ENCODE results near the gene THAP4.

DNA sequence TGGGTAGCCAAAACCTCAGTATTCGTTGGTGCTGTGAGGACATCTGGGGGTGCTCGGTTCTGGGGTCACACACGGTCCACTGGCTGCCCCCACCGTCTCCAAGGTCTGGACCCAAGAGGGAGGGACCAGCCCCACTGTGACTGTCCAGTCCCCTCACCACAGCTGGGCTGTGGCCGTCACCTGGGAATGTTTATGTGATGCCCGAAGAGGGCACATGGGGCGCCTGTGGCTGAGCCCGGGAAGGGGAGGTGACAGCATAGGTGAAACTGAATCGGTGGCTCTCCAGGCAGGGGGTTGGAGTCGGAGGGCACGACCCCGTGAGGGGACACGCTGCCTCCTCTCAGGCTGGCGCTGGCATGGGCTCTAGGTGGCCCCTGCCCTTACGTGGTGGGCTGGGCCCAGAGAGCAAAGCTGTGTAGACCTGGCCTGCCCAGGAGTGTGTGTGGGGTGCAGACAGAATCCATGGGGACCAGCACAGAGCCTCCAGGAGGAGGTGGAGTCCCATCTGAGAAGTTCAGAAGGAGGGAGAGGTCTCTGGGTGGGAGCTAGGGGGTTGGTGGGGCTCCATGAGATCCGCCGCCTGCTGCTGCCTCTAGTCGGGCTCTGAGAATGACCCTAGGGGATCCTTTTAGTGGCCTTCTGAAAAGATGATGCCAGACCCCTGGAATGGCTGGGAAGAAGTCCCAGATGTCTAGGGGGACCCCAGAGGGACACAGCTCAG lies 76.6 kb downstream of the THAP4 start:
- TF ChIP-seq, protein P1, sequence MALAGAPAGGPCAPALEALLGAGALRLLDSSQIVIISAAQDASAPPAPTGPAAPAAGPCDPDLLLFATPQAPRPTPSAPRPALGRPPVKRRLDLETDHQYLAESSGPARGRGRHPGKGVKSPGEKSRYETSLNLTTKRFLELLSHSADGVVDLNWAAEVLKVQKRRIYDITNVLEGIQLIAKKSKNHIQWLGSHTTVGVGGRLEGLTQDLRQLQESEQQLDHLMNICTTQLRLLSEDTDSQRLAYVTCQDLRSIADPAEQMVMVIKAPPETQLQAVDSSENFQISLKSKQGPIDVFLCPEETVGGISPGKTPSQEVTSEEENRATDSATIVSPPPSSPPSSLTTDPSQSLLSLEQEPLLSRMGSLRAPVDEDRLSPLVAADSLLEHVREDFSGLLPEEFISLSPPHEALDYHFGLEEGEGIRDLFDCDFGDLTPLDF (CRISPR knock-in tag; IDR thresholded peaks at IDR 0.05), result no peak
- no peak for TF ChIP-seq ATF1 (CRISPR knock-in tag; IDR thresholded peaks at IDR 0.05)
- TF ChIP-seq, protein P2, sequence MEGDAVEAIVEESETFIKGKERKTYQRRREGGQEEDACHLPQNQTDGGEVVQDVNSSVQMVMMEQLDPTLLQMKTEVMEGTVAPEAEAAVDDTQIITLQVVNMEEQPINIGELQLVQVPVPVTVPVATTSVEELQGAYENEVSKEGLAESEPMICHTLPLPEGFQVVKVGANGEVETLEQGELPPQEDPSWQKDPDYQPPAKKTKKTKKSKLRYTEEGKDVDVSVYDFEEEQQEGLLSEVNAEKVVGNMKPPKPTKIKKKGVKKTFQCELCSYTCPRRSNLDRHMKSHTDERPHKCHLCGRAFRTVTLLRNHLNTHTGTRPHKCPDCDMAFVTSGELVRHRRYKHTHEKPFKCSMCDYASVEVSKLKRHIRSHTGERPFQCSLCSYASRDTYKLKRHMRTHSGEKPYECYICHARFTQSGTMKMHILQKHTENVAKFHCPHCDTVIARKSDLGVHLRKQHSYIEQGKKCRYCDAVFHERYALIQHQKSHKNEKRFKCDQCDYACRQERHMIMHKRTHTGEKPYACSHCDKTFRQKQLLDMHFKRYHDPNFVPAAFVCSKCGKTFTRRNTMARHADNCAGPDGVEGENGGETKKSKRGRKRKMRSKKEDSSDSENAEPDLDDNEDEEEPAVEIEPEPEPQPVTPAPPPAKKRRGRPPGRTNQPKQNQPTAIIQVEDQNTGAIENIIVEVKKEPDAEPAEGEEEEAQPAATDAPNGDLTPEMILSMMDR (IDR thresholded peaks at IDR 0.05), result no peak
- TF ChIP-seq IRF2 (CRISPR knock-in tag; IDR thresholded peaks at IDR 0.05; ENCODE audit: borderline replicate concordance, low read depth), result no peak
- TF ChIP-seq NFYB (CRISPR knock-in tag; conservative IDR thresholded peaks at IDR 0.05; ENCODE audit: low read depth), result no peak
- TF ChIP-seq, protein P3, sequence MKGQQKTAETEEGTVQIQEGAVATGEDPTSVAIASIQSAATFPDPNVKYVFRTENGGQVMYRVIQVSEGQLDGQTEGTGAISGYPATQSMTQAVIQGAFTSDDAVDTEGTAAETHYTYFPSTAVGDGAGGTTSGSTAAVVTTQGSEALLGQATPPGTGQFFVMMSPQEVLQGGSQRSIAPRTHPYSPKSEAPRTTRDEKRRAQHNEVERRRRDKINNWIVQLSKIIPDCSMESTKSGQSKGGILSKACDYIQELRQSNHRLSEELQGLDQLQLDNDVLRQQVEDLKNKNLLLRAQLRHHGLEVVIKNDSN (CRISPR knock-in tag; IDR thresholded peaks at IDR 0.05), result no peak
- TF ChIP-seq RELA (CRISPR knock-in tag; IDR thresholded peaks at IDR 0.05; ENCODE audit: borderline replicate concordance), result no peak
- no peak for TF ChIP-seq ZNF423 (CRISPR knock-in tag; IDR thresholded peaks at IDR 0.05)
- no peak for TF ChIP-seq FOXJ3 (CRISPR knock-in tag; IDR thresholded peaks at IDR 0.05; ENCODE audit: borderline replicate concordance)
- TF ChIP-seq, protein P4, sequence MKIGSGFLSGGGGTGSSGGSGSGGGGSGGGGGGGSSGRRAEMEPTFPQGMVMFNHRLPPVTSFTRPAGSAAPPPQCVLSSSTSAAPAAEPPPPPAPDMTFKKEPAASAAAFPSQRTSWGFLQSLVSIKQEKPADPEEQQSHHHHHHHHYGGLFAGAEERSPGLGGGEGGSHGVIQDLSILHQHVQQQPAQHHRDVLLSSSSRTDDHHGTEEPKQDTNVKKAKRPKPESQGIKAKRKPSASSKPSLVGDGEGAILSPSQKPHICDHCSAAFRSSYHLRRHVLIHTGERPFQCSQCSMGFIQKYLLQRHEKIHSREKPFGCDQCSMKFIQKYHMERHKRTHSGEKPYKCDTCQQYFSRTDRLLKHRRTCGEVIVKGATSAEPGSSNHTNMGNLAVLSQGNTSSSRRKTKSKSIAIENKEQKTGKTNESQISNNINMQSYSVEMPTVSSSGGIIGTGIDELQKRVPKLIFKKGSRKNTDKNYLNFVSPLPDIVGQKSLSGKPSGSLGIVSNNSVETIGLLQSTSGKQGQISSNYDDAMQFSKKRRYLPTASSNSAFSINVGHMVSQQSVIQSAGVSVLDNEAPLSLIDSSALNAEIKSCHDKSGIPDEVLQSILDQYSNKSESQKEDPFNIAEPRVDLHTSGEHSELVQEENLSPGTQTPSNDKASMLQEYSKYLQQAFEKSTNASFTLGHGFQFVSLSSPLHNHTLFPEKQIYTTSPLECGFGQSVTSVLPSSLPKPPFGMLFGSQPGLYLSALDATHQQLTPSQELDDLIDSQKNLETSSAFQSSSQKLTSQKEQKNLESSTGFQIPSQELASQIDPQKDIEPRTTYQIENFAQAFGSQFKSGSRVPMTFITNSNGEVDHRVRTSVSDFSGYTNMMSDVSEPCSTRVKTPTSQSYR (CRISPR knock-in tag; IDR thresholded peaks at IDR 0.05), result no peak
- no peak for TF ChIP-seq ELF4 (CRISPR knock-in tag; IDR thresholded peaks at IDR 0.05; ENCODE audit: low read depth)
- no peak for TF ChIP-seq NR2C2 (CRISPR knock-in tag; IDR thresholded peaks at IDR 0.05)

Data from WTC11 (cell line).